Stimulated activated CD8-positive, alpha-beta memory T cell treated with anti-CD3 and anti-CD28 coated beads, Interleukin-15, amount 100 ng/mL, for 24 hours (primary cell): Measurements from ENCODE around the gene RAB44.
"Not testable (repeated sequence)": the region's sequence is repeated elsewhere in the genome, so short reads cannot be mapped to it uniquely, and the experiment has no call there.

Experiments
- DNase-seq: peaks from one replicate; pipeline ENCODE4 v3.0.0-alpha.2; 2020; ENCODE audit warnings: low read depth

The RAB44 gene

GRCh38 chr6:36685926-36686667 is 11.5 kb upstream of the RAB44 start:
- no peak for DNase-seq

- no peak for DNase-seq
These were observed 10.7 kb upstream of the RAB44 start for GRCh38 chr6:36686668-36687513.

- no peak for DNase-seq
These were observed 9.4 kb upstream of the RAB44 start for GRCh38 chr6:36688063-36688738.

DNA sequence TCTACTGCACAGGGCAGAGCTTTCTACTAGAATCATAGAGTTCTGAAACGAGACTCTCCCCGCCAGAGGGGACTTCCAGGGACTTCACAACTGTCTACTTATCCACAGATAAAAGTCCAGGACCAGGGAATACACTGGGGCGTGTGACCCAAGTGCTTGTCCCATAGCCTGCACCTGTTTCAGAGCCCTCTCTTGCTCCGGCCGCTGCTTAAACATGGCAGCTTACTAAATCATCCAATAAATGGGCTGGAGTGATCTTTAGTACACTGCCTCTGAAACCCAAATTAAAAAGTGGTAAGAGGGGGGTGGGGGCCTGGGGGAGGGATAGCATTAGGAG is 8.9 kb upstream of the RAB44 start:
- DNase-seq, result no peak

DNA sequence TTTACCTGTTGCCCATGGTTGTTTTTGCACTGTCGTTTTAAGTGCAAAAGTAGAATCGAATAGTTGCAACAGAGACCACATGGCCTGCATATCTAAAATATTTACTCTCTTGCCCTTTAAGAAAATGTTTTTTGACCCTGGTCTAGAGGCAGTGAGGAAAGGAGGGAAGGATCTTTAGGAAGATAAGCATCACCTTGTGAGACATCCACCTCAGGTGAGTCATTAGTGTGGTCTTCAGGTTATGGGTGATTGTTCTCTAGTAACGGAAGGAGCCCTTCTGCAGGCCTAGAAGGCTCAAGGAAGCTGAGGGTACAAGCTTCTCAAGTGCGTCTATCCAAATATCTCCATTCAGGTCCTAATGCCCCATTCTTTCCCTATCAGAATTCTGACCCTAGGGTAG is 6.6 kb upstream of the RAB44 start:
- no peak for DNase-seq

GRCh38 chr6:36691612-36692011 is 6.0 kb upstream of the RAB44 start:
- DNase-seq, result no peak

- DNase-seq, result no peak
These were observed 5.4 kb upstream of the RAB44 start for GRCh38 chr6:36692220-36692619.

DNA sequence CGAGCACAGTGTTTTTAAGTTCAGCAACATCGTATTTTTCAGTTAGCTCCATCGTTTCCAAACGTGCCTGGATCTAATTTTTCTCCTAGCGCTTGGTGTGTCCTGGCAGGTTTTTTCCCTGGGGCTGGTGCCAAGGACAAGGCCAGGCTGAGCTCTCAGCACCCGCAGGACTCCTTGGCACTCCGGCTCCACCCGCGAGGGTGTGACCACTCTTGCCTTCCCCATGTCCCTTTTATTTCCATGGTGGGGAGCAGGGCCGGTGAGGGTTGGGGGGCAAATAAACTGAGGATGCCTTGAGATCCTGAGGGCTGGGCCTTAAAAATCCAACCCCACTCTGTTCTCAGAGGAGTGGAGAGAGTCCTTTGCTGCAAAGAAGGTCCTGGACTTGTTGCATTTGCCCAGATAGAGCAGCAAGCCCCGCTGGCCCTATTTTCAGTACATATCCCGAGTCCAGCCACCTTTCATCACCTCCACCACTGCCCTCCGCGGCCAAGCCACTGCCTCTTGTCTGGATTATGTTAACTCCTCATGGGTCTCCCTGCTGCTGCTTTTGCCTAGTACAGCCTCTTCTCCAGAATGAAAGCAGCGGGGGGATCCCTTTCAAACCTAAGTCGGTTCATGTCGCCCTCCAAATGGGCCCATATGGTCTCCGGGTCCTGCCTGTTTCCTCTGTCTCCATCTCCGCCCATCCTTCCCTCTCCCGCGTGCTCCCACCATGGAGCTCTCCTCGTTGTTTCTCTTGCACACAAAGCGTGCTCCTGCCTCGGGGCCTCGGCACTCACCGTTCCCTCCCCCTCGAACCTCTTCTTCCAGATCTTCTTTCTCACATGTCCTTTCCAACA is 4.5 kb upstream of the RAB44 start:
- no peak for DNase-seq

GRCh38 chr6:36694616-36695015 is 3.0 kb upstream of the RAB44 start:
- no peak for DNase-seq

- DNase-seq, result no peak
These were observed 2.2 kb upstream of the RAB44 start for GRCh38 chr6:36695414-36695813.

DNA sequence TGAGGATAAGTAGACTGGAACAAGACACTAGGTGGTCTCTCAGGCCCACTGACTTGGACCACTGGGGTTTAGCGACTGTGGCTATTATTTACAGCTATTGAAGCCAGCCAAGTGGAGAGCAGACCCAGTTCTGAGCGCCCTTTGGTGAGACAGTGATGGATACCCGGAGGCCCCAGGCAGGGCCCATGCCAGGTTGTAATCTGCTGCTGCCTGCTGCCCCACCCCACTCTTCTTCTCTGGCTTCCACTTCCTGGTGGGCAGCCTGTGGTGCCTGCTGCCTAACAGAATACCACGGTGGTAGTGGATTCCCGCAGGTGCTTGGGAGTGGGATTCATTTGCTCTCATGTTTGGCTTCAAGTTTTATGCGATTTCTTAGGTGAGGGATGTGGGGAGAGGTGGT is 570 bp downstream of the RAB44 start:
- DNase-seq, result no peak

- no peak for DNase-seq
These were observed 1.2 kb downstream of the RAB44 start for GRCh38 chr6:36698871-36699271.

GRCh38 chr6:36699348-36699747 is 1.7 kb downstream of the RAB44 start:
- DNase-seq, result no peak

- no peak for DNase-seq
These were observed 2.6 kb downstream of the RAB44 start for GRCh38 chr6:36700071-36700812.

DNA sequence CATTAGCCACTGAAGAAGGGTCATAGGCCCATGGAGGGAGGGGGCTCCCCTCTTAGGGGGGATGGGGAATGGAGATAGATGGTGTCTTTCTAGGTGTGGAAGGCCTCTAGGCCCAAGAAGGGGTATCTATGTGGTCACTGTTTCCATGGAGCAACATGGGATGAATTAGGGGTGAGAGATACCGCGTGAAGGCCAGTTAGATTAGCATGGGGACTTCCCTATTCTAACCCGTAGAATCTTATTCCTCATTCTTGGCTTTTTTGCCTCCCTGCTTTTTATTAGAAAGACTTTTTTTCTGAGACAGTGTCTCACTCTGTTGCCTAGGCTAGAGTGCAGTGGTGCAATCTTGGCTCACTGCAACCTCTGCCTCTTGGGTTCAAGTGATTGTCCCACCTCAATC is 3.2 kb downstream of the RAB44 start:
- DNase-seq, result no peak

DNA sequence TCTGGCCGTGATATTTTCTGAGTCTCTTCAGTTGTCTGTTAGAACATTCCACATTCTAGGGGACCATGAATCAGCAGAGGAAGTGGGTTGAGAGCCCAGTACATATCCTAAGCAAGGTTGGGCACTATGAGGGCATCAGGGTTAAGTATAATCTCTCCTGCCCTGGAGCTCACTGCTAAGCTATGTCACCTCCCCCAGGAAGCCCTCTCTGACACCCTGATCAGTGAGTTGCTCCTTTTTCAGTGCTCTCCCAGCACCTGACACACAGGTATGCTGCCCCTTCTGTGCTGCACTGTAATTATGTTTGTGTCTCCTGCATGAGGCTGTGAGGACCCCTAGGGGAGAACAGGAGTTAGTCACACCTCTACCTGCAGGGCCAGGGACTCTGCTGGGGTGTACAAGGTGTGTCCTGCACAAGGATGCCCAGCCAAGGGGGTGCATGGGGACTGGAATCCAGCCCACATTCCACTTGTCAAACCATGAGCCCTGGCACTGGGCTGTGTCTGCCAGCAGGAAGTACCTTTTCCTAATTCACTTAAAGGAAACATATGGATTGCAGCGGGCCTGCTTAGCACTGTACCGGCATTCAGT is 3.9 kb downstream of the RAB44 start:
- no peak for DNase-seq

- no peak for DNase-seq
These were observed 5.0 kb downstream of the RAB44 start for GRCh38 chr6:36702656-36703055.

- DNase-seq, result no peak
These were observed 5.5 kb downstream of the RAB44 start for GRCh38 chr6:36703081-36703606.

DNA sequence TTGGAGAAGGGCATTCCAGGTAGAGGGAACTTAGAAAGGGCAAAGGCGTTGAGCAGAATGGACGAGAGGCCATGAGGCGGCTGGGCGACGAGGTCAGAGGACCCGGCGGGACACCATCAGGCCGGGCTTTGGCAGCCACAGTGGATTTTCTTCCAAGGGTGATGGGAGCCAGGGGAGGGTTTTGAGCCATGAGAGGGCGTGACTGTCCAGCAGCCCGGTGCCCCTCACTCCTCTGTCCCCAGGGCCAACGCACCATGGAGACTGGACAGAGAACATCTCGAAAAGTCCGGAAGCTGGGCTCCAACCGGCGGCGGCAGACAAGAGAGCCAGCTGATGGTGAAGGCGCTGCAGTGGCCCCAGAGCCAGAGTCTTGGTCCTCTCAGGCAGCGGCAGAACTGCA is 6.4 kb downstream of the RAB44 start:
- no peak for DNase-seq

GRCh38 chr6:36704961-36705577 is 7.4 kb downstream of the RAB44 start:
- DNase-seq, result not testable (repeated sequence)
